Gastrocnemius medialis (tissue), 4 donors: ENCODE results near the gene AAR2. TPM values are rescaled to one million over a fixed set of nuclear protein-coding genes. Genes with fewer than 3 reads are reported as not detected.

Experiments
- ATAC-seq, 2 donors: fragments of 150-250 bp; one replicate each; pipeline ENCODE4 v1.9.1; 2016
- DNase-seq, 2 donors: peaks; one replicate each; pipeline ENCODE4 v3.0.0-alpha.2; 2019
- H3K27ac ChIP-seq, 4 donors: fragments of 200-600 bp; sonication (generic); 1 replicate in 1 of 4; 2 replicates in 3 of 4; pipeline ENCODE4 v1.5.1; 2016 to 2018; ENCODE audit warnings: mild to moderate bottlenecking in 2 of 4, moderate library complexity in 1 of 4
- H3K27me3 ChIP-seq, 3 donors: fragments of 200-600 bp; sonication (generic) in 2 of 3; 1 replicate in 1 of 3; 2 replicates in 2 of 3; pipeline versions ENCODE4 v1.5.1 to v1.6.0; 2016 to 2019; ENCODE audit warnings: mild to moderate bottlenecking in 1 of 3, moderate library complexity in 1 of 3
- H3K36me3 ChIP-seq, 2 donors: fragments of 200-600 bp; sonication (generic) in 1 of 2; one replicate each; pipeline ENCODE4 v1.5.1; 2017 to 2018
- H3K4me1 ChIP-seq, 2 donors: fragments of 200-600 bp; sonication (generic) in 1 of 2; one replicate each; pipeline ENCODE4 v1.5.1; 2016 to 2017; ENCODE audit warnings: mild to moderate bottlenecking in 2 of 2
- H3K4me3 ChIP-seq, 4 donors: fragments of 200-600 bp; sonication (generic) in 3 of 4; 1 replicate in 1 of 4; 2 replicates in 3 of 4; pipeline ENCODE4 v1.5.1; 2016 to 2019; ENCODE audit warnings: mild to moderate bottlenecking in 2 of 4
- H3K9me3 ChIP-seq, 3 donors: fragments of 200-600 bp; sonication (generic) in 2 of 3; 1 replicate in 1 of 3; 2 replicates in 2 of 3; pipeline ENCODE4 v1.5.1; 2016 to 2019
- POLR2A ChIP-seq, 2 donors: fragments of 450-650 bp; IDR thresholded peaks; one replicate each; pipeline ENCODE4 v1.6.1; 2017; ENCODE audit warnings: antibody characterized with exemption in 2 of 2, mild to moderate bottlenecking in 2 of 2, moderate library complexity in 2 of 2
- in situ Hi-C, 4 donors: fragments of 200-750 bp; cut with MboI; loops; one replicate each; pipeline versions ENCODE4 v1.15.0 to v1.8.0; 2017; ENCODE audit warnings: low sequenced_read_pairs in 4 of 4
- intact Hi-C: fragments of 100-400 bp; cut with DNase I; formaldehyde crosslinking; loops from one replicate; pipeline ENCODE4 v1.15.1; 2023; ENCODE audit warnings: low total_unique reads
- total RNA-seq, 4 donors: library from RNA; depleted of rRNA; stranded (reverse); fragments of >200 nt; gene quantifications; one replicate each; pipeline versions ENCODE4 v1.1.0 to v1.2.3, GENCODE V29; 2016
- TF ChIP-seq, protein P1 (sequence below), 5 experiments: fragments of 450-650 bp in 3 of 5; fragments of 200-600 bp in 2 of 5; sonication (generic) in 2 of 5; IDR thresholded peaks in 4 of 5; conservative IDR thresholded peaks in 1 of 5; 1 replicate in 4 of 5; 2 replicates in 1 of 5; pipeline ENCODE4 v1.5.1; 2016 to 2019; ENCODE audit warnings: antibody characterized with exemption in 5 of 5, mild to moderate bottlenecking in 3 of 5, moderate library complexity in 3 of 5

AAR2 gene
- total RNA-seq, 4 donors from 2014 or later: 18.7 to 24.4 (median 21.2) TPM

DNA sequence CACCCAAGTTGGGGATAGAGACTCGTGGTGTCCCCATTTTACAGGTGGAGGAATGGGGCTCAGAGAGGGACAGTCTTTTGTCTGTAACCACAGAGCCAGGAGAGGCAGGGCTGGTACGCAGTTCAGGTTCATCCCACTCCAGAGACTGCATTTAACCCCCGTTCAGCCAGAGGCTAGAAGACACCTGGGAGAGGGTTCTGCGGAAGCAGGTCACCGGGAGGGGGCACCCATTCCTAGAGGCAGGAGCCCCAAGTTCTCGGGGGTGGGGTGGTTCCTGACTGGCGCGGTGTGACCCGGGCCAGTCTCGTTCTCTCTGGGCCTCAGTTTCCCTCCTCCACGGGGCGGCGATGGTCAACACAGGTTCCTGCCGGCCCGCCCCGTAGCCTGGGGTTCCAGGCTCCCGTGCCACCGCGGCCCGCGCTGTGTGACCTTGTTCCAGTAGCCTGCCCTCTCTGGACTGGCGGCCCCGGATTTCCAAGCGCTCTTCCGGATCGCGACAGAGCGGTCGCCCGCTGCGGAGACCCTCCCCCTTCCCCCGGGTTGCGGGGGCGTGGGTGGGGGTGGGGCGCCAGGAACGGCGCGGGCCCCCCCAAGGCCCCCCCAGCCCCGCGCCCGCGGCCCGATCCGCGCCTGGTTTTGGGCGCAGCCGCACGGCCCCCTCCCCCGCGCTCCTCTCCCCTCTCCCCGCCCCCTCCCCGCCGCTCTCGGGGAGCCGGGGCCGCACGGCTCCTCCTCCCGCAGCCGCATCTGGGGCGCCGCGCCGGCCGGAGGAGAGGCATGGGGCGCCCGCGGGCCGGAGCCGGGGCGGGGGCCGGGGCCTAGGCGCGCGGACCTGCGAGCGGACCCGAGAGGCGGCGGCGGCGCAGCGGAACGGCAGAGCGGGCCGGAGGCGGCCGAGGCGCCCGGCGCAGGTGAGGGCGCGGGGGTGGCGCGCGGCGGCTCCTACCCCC, 69.6 kb downstream of the AAR2 start, which contains the start of gene DLGAP4:
TSS of gene DLGAP4 (plus strand) at position 738 of the 950 bp plus-strand sequence. CDS start 125,379 bp downstream, outside the sequence.
- Histone ChIP-seq H3K9me3 (no peaks in the 10 kb centered on the region), H3K36me3 (no peaks in the 10 kb centered on the region), H3K4me3 (peak within 1 kb of the TSS; percentile 7 to 36 (median 27)), H3K4me1 (peaks cover 4% of the 10 kb centered on the region in 2 donors), H3K27ac (no peak within 1 kb of the TSS), H3K27me3 (peaks cover 61 to 68% (median 67%) of the 10 kb centered on the region in 3 donors)
- intact Hi-C loops: no loop called here
- DNase-seq: no peak
- TF ChIP-seq, protein P1, sequence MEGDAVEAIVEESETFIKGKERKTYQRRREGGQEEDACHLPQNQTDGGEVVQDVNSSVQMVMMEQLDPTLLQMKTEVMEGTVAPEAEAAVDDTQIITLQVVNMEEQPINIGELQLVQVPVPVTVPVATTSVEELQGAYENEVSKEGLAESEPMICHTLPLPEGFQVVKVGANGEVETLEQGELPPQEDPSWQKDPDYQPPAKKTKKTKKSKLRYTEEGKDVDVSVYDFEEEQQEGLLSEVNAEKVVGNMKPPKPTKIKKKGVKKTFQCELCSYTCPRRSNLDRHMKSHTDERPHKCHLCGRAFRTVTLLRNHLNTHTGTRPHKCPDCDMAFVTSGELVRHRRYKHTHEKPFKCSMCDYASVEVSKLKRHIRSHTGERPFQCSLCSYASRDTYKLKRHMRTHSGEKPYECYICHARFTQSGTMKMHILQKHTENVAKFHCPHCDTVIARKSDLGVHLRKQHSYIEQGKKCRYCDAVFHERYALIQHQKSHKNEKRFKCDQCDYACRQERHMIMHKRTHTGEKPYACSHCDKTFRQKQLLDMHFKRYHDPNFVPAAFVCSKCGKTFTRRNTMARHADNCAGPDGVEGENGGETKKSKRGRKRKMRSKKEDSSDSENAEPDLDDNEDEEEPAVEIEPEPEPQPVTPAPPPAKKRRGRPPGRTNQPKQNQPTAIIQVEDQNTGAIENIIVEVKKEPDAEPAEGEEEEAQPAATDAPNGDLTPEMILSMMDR (IDR thresholded peaks at IDR 0.05 in 4 of 5, conservative IDR thresholded peaks at IDR 0.05 in 1 of 5): no peak
- TF ChIP-seq POLR2A (IDR thresholded peaks at IDR 0.05): no peak
- in situ Hi-C loops: no loop called here
- no peak for ATAC-seq

Other genes with a start within 250 kb of the AAR2 start
- gene EPB41L1, start 81.7 kb upstream of the AAR2 start, total RNA-seq: 10 to 100 TPM in 2 of 4 donors, 1 to 10 TPM in 2; 2.3 to 11.4 (median 7.4) TPM
- gene DLGAP4, start 69.9 kb downstream of the AAR2 start, total RNA-seq: 10 to 100 TPM; 18.8 to 46.7 (median 45.0) TPM